Chondrocyte (in vitro differentiated cells): ENCODE measurements around the gene STARD4. TPM values are rescaled to one million over a fixed set of nuclear protein-coding genes. Genes with fewer than 3 reads are reported as not detected.

Experiments
- DNase-seq: peaks from one replicate; pipeline ENCODE4 v3.0.0; 2021; ENCODE audit warnings: mixed read lengths, low spot score
- H3K27ac Mint-ChIP-seq: one replicate; pipeline ENCODE4 v1.8.0; 2021; ENCODE audit warnings: mild to moderate bottlenecking, moderate library complexity, mixed read lengths; ENCODE audit not compliant: unreplicated experiment
- H3K27me3 Mint-ChIP-seq: 2 replicates; pipeline ENCODE4 v1.8.0; 2021; ENCODE audit warnings: low read depth, mixed read lengths
- H3K36me3 Mint-ChIP-seq: 2 replicates; pipeline ENCODE4 v1.8.0; 2021; ENCODE audit warnings: low read depth, mixed read lengths
- H3K4me1 Mint-ChIP-seq: 2 replicates; pipeline ENCODE4 v1.8.0; 2021; ENCODE audit warnings: low read depth, mild to moderate bottlenecking, mixed read lengths
- H3K4me3 Mint-ChIP-seq: one replicate; pipeline ENCODE4 v1.8.0; 2021; ENCODE audit warnings: mild to moderate bottlenecking, moderate library complexity, mixed read lengths; ENCODE audit not compliant: unreplicated experiment
- H3K9me3 Mint-ChIP-seq: 2 replicates; pipeline ENCODE4 v1.8.0; 2021; ENCODE audit warnings: low read depth, mixed read lengths
- total RNA-seq: library from RNA; stranded (reverse); gene quantifications from 3 replicates; pipeline ENCODE4 v1.2.1, GENCODE V29; 2021
- TF ChIP-seq, protein P1 (sequence below): fragments of 200-600 bp; sonication (generic); IDR thresholded peaks from 2 replicates; pipeline ENCODE4 v1.5.0; 2021; ENCODE audit warnings: antibody characterized with exemption, mild to moderate bottlenecking, moderate library complexity

Gene STARD4
- total RNA-seq, 1 donor from 2014 or later: 69.6 TPM

DNA sequence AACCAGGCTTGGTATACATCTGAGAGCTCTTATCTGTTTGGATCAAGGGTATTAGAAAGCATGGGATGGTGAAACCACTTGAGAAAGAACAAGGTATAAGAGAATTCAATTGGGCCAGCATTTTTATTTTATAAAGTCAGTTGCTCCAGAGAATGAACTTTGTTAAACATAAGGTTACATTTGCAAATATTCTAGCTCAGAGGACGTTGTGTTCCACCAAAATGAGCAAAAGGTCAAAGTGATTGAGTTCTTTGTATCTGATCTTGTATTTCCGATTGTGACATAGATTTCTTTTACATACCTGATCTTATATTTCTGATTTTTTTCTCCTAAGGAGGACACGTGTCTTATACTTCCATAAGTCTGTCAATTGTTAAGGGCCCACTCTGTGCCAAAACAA is 8.6 kb upstream of the STARD4 start:
- Mint-ChIP-seq H3K27me3 (no peaks in the 10 kb centered on the region), H3K36me3 (no peaks in the 10 kb centered on the region), H3K9me3 (no peaks in the 10 kb centered on the region), H3K4me3 (no peak overlapping the region), H3K27ac (no peak overlapping the region), H3K4me1 (no peaks in the 10 kb centered on the region)
- TF ChIP-seq, protein P1, sequence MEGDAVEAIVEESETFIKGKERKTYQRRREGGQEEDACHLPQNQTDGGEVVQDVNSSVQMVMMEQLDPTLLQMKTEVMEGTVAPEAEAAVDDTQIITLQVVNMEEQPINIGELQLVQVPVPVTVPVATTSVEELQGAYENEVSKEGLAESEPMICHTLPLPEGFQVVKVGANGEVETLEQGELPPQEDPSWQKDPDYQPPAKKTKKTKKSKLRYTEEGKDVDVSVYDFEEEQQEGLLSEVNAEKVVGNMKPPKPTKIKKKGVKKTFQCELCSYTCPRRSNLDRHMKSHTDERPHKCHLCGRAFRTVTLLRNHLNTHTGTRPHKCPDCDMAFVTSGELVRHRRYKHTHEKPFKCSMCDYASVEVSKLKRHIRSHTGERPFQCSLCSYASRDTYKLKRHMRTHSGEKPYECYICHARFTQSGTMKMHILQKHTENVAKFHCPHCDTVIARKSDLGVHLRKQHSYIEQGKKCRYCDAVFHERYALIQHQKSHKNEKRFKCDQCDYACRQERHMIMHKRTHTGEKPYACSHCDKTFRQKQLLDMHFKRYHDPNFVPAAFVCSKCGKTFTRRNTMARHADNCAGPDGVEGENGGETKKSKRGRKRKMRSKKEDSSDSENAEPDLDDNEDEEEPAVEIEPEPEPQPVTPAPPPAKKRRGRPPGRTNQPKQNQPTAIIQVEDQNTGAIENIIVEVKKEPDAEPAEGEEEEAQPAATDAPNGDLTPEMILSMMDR: no peak
- no peak for DNase-seq

DNA sequence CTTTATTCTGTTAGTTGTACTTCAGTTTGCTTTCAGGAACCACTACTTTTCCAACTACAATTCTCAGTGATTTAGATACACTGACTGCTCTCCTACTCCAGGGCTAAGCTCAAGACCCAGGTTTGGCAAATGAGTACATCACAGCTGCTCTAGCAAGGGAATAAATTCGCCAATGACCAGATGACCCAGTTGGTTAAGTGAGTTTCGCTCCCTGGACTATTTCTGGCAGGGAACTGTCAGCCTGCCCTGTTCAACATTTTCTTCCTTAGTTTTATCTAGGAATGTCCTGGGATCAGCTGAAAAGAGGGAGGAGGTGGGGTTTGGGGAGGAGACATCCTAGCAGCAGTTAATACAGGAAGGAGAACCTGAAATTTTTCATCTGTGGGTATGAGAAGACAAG is 6.4 kb upstream of the STARD4 start:
- no peak for DNase-seq
- TF ChIP-seq, protein P1: no peak
- Mint-ChIP-seq H3K27ac (no peak overlapping the region), H3K4me1 (peaks cover 8% of the 10 kb centered on the region), H3K27me3 (no peaks in the 10 kb centered on the region), H3K36me3 (no peaks in the 10 kb centered on the region), H3K4me3 (no peak overlapping the region), H3K9me3 (no peaks in the 10 kb centered on the region)

DNA sequence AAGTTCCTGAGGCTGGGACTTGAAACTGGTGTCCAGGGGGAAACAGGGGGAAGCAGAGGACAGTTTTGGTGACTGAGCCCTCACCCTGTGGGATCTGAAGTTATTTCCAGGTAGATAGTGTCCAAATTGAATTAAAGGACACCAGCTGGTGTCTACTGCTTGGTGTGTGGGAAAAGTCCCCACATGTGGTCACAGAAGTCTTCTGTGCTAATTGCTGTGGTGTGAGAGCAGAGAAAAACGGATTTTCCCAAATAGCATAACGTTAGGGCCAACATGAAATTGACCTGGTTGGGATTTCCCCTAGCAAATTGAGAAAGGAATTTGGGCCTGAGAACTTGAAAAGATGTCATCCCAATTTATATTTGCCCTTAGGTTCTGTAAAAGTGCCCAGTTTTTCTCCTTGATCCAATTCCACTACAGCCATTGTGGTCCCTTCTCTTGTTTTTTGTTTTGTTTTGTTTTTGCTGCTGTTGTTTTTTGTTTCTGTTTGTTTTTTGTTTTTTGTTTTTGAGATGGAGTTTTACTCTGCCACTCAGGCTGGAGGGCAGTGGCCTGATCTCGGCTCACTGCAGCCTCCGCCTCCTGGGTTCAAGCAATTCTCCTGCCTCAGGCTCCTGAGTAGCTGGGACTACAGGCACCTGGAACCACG is 5.6 kb upstream of the STARD4 start:
- Mint-ChIP-seq H3K27me3 (no peaks in the 10 kb centered on the region), H3K36me3 (no peaks in the 10 kb centered on the region), H3K27ac (no peak overlapping the region), H3K4me3 (no peak overlapping the region), H3K4me1 (peaks cover 15% of the 10 kb centered on the region), H3K9me3 (no peaks in the 10 kb centered on the region)
- no peak for DNase-seq
- TF ChIP-seq, protein P1: no peak

DNA sequence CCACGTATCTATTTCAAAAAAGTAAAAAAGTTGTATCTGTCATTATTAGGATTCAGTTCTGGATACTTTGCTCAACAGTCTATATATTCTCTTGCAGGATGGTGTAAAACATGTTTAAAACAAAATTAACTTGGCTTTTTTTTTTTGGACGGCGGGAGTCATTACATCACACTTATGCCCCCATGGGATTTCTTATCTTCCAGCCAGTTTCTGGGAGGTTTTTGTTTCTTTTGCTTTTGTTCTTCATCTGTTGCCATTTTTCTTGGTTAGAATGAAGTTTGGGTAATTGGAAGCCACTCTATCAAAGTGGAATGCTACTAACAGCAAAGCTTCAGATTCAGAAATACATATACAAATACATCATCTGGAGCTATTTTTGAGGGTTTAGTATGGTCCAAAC is 1.8 kb upstream of the STARD4 start:
- peak overlapping the region; percentile 59 for H3K27ac Mint-ChIP-seq

DNA sequence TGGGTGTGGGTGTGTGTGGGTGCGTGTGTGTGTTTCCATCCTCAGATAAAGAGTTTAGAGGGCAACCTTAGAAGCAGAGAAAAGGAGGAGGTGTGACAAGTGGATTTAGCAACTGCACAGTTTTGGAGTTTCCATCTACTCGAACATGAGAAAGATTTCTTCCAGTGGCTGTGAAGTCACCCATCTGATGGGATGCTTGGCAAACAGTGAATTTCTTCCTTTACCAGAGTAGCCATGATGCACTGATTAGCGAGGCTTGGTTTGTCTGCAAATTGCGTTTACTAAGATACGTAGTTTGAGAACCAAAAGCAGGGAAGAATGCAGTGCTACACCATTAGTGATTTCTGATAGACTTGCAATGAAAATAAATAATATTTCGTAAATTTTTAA is 791 bp upstream of the STARD4 start:
- no peaks in the 10 kb centered on the region for H3K36me3 Mint-ChIP-seq
- H3K9me3 Mint-ChIP-seq: no peaks in the 10 kb centered on the region
- H3K27me3 Mint-ChIP-seq: no peaks in the 10 kb centered on the region
- peak overlapping the region; percentile 96 for H3K27ac Mint-ChIP-seq
- peak overlapping the region; percentile 89 for H3K4me3 Mint-ChIP-seq
- DNase-seq: no peak
- peaks cover 48% of the 10 kb centered on the region for H3K4me1 Mint-ChIP-seq
- TF ChIP-seq, protein P1: no peak

More for the DNA sequence above, 1.8 kb upstream of the STARD4 start:
- no peak for DNase-seq
- TF ChIP-seq, protein P1: no peak
- Mint-ChIP-seq H3K27me3 (no peaks in the 10 kb centered on the region), H3K4me3 (no peak overlapping the region), H3K9me3 (no peaks in the 10 kb centered on the region), H3K36me3 (no peaks in the 10 kb centered on the region), H3K4me1 (peaks cover 41% of the 10 kb centered on the region)
